Activated CD4-positive, alpha-beta memory T cell treated with anti-CD3 and anti-CD28 coated beads for 36 hours (primary cell): ENCODE results near the gene FN1. TPM values are rescaled to one million over a fixed set of nuclear protein-coding genes. Genes with fewer than 3 reads are reported as not detected.

Source experiments
- CTCF ChIA-PET: fragments of 350-600 bp; sonication (Branson Sonifier 250); formaldehyde crosslinking; loops from one replicate; lab custom pipeline; 2021; ENCODE audit warnings: antibody characterized with exemption, inconsistent platforms; lab: Charles Lee
- POLR2A ChIA-PET: fragments of 350-600 bp; sonication (Branson Sonifier 250); formaldehyde crosslinking; loops from one replicate; lab custom pipeline; 2021; ENCODE audit warnings: antibody characterized with exemption; lab: Charles Lee
- DNase-seq: peaks from one replicate; pipeline ENCODE4 v3.0.0-alpha.2; 2020
- H3K27ac Mint-ChIP-seq: one replicate; pipeline ENCODE4 v1.8.0; 2021; ENCODE audit warnings: mixed read lengths
- H3K27me3 Mint-ChIP-seq: one replicate; pipeline ENCODE4 v1.8.0; 2021; ENCODE audit warnings: mixed read lengths
- H3K36me3 Mint-ChIP-seq: one replicate; pipeline ENCODE4 v1.8.0; 2021; ENCODE audit warnings: mixed read lengths
- H3K4me1 Mint-ChIP-seq: one replicate; pipeline ENCODE4 v1.8.0; 2021; ENCODE audit warnings: low read depth, mixed read lengths
- H3K4me3 Mint-ChIP-seq: one replicate; pipeline ENCODE4 v1.8.0; 2021; ENCODE audit warnings: mild to moderate bottlenecking, mixed read lengths
- H3K9me3 Mint-ChIP-seq: one replicate; pipeline ENCODE4 v1.8.0; 2021; ENCODE audit warnings: mixed read lengths
- intact Hi-C: fragments of 100-400 bp; cut with micrococcal nuclease; formaldehyde crosslinking; loops from one replicate; pipeline ENCODE4 v1.15.1; 2023
- total RNA-seq, 2 experiments: library from RNA; stranded (reverse); gene quantifications; one replicate each; pipeline ENCODE4 v1.2.3, GENCODE V29; 2021

Gene FN1
- total RNA-seq, 2 experiments from 2014 or later, result 0.50 to 0.53 TPM

GRCh38 chr2:215455958-215456357 is 20.1 kb upstream of the FN1 start:
- H3K4me3 Mint-ChIP-seq, result no peak overlapping the region
- POLR2A ChIA-PET, result no interaction called here
- CTCF ChIA-PET, result interaction anchor here (0.7 to 2.0 kb wide), 2 partner anchors 9 to 216 kb away, joined by 3 to 9 read pairs; no protein-coding TSS in a partner anchor
- intact Hi-C loops, result loop anchor here (10.0 kb wide), 1 partner anchor 289 kb away; no protein-coding TSS in a partner anchor
- peaks cover 12% of the 10 kb centered on the region for H3K27me3 Mint-ChIP-seq
- H3K4me1 Mint-ChIP-seq, result no peaks in the 10 kb centered on the region
- no peaks in the 10 kb centered on the region for H3K36me3 Mint-ChIP-seq
- no peaks in the 10 kb centered on the region for H3K9me3 Mint-ChIP-seq
- H3K27ac Mint-ChIP-seq, result no peak overlapping the region
- no peak for DNase-seq

GRCh38 chr2:215454519-215455246 is 18.8 kb upstream of the FN1 start:
- Mint-ChIP-seq H3K27ac (no peak overlapping the region), H3K36me3 (no peaks in the 10 kb centered on the region), H3K4me1 (no peaks in the 10 kb centered on the region), H3K9me3 (no peaks in the 10 kb centered on the region), H3K4me3 (no peak overlapping the region), H3K27me3 (peaks cover 13% of the 10 kb centered on the region)
- ChIA-PET POLR2A (no interaction called here), CTCF (interaction anchor here (0.6 to 4.1 kb wide), 15 partner anchors 10 to 1152 kb away, joined by 3 to 26 read pairs (median 3); no protein-coding TSS in a partner anchor)
- no peak for DNase-seq
- intact Hi-C loops, result loop anchor here (1.0 to 10.0 kb wide), 3 partner anchors 290 to 466 kb away; no protein-coding TSS in a partner anchor

GRCh38 chr2:215452725-215453124 is 16.9 kb upstream of the FN1 start:
- POLR2A ChIA-PET, result no interaction called here
- Mint-ChIP-seq H3K9me3 (no peaks in the 10 kb centered on the region), H3K4me3 (no peak overlapping the region)

GRCh38 chr2:215451012-215451756 is 15.3 kb upstream of the FN1 start:
- Mint-ChIP-seq H3K4me1 (no peaks in the 10 kb centered on the region), H3K27ac (no peak overlapping the region)

More at GRCh38 chr2:215452725-215453124, 16.9 kb upstream of the FN1 start:
- Mint-ChIP-seq H3K27ac (no peak overlapping the region), H3K27me3 (peaks cover 19% of the 10 kb centered on the region), H3K4me1 (no peaks in the 10 kb centered on the region), H3K36me3 (no peaks in the 10 kb centered on the region)
- no peak for DNase-seq
- CTCF ChIA-PET, result interaction anchor here (1.4 to 4.1 kb wide), 3 partner anchors 10 to 481 kb away, joined by 3 to 26 read pairs (median 5); no protein-coding TSS in a partner anchor
- intact Hi-C loops, result loop anchor here (10.0 kb wide), 1 partner anchor 292 kb away; no protein-coding TSS in a partner anchor

GRCh38 chr2:215450188-215451011 is 14.5 kb upstream of the FN1 start:
- CTCF ChIA-PET, result interaction anchor here (1.0 to 1.1 kb wide), 2 partner anchors 39 to 481 kb away, joined by 3 to 4 read pairs; no protein-coding TSS in a partner anchor
- no peak overlapping the region for H3K27ac Mint-ChIP-seq
- H3K9me3 Mint-ChIP-seq, result no peaks in the 10 kb centered on the region
- POLR2A ChIA-PET, result no interaction called here
- no peak for DNase-seq
- no peak overlapping the region for H3K4me3 Mint-ChIP-seq
- H3K36me3 Mint-ChIP-seq, result no peaks in the 10 kb centered on the region
- intact Hi-C loops, result loop anchor here (10.0 kb wide), 1 partner anchor 294 kb away; no protein-coding TSS in a partner anchor
- H3K4me1 Mint-ChIP-seq, result no peaks in the 10 kb centered on the region
- H3K27me3 Mint-ChIP-seq, result peaks cover 21% of the 10 kb centered on the region

More at GRCh38 chr2:215451012-215451756, 15.3 kb upstream of the FN1 start:
- intact Hi-C loops, result loop anchor here (10.0 kb wide), 1 partner anchor 294 kb away; no protein-coding TSS in a partner anchor
- Mint-ChIP-seq H3K9me3 (no peaks in the 10 kb centered on the region), H3K27me3 (peaks cover 21% of the 10 kb centered on the region), H3K4me3 (no peak overlapping the region), H3K36me3 (no peaks in the 10 kb centered on the region)
- ChIA-PET CTCF (interaction anchor here (0.6 to 4.1 kb wide), 5 partner anchors 40 to 1008 kb away, joined by 3 to 26 read pairs (median 3); no protein-coding TSS in a partner anchor), POLR2A (no interaction called here)
- no peak for DNase-seq

- no peak for DNase-seq
- Mint-ChIP-seq H3K4me1 (no peaks in the 10 kb centered on the region), H3K27ac (no peak overlapping the region), H3K4me3 (no peak overlapping the region), H3K36me3 (no peaks in the 10 kb centered on the region), H3K27me3 (peaks cover 26% of the 10 kb centered on the region), H3K9me3 (no peaks in the 10 kb centered on the region)
- POLR2A ChIA-PET, result no interaction called here
- intact Hi-C loops, result no loop called here
- CTCF ChIA-PET, result no interaction called here
Observed at GRCh38 chr2:215447673-215448081, 11.8 kb upstream of the FN1 start.

- Mint-ChIP-seq H3K36me3 (no peaks in the 10 kb centered on the region), H3K4me1 (no peaks in the 10 kb centered on the region), H3K27me3 (peaks cover 25% of the 10 kb centered on the region), H3K27ac (no peak overlapping the region), H3K9me3 (no peaks in the 10 kb centered on the region), H3K4me3 (no peak overlapping the region)
- CTCF ChIA-PET, result no interaction called here
- intact Hi-C loops, result no loop called here
- DNase-seq, result no peak
- POLR2A ChIA-PET, result no interaction called here
Observed at GRCh38 chr2:215447056-215447455, 11.2 kb upstream of the FN1 start.

GRCh38 chr2:215442401-215442787 is 6.5 kb upstream of the FN1 start:
- peaks cover 22% of the 10 kb centered on the region for H3K27me3 Mint-ChIP-seq
- intact Hi-C loops, result no loop called here
- no peaks in the 10 kb centered on the region for H3K4me1 Mint-ChIP-seq
- H3K36me3 Mint-ChIP-seq, result no peaks in the 10 kb centered on the region
- ChIA-PET CTCF (interaction anchor here (2.2 kb wide), 1 partner anchor 10 kb away, joined by 5 read pairs; no protein-coding TSS in a partner anchor), POLR2A (no interaction called here)
- no peaks in the 10 kb centered on the region for H3K9me3 Mint-ChIP-seq
- no peak overlapping the region for H3K4me3 Mint-ChIP-seq
- DNase-seq, result no peak
- H3K27ac Mint-ChIP-seq, result no peak overlapping the region

- ChIA-PET POLR2A (no interaction called here), CTCF (interaction anchor here (2.2 kb wide), 1 partner anchor 11 kb away, joined by 5 read pairs; no protein-coding TSS in a partner anchor)
- intact Hi-C loops, result no loop called here
- H3K27ac Mint-ChIP-seq, result no peak overlapping the region
- no peak overlapping the region for H3K4me3 Mint-ChIP-seq
- DNase-seq, result no peak
- no peaks in the 10 kb centered on the region for H3K9me3 Mint-ChIP-seq
- peaks cover 27% of the 10 kb centered on the region for H3K27me3 Mint-ChIP-seq
- H3K4me1 Mint-ChIP-seq, result peaks cover 4% of the 10 kb centered on the region
- H3K36me3 Mint-ChIP-seq, result no peaks in the 10 kb centered on the region
Observed at GRCh38 chr2:215441560-215442400, 5.9 kb upstream of the FN1 start.

GRCh38 chr2:215439980-215440512 is 4.2 kb upstream of the FN1 start:
- H3K4me3 Mint-ChIP-seq, result no peak overlapping the region
- H3K4me1 Mint-ChIP-seq, result peaks cover 15% of the 10 kb centered on the region
- no peaks in the 10 kb centered on the region for H3K36me3 Mint-ChIP-seq
- DNase-seq, result no peak
- H3K27me3 Mint-ChIP-seq, result peaks cover 39% of the 10 kb centered on the region
- CTCF ChIA-PET, result no interaction called here
- H3K27ac Mint-ChIP-seq, result no peak overlapping the region
- intact Hi-C loops, result loop anchor here (5.0 to 10.0 kb wide), 2 partner anchors 482 to 575 kb away; partner anchors contain the start of gene MREG
- POLR2A ChIA-PET, result no interaction called here
- no peaks in the 10 kb centered on the region for H3K9me3 Mint-ChIP-seq
